K562 (cell line): ENCODE data around the gene ASCL2. TPM values are rescaled to one million over a fixed set of nuclear protein-coding genes. Genes with fewer than 3 reads are reported as not detected.
A peak's percentile ranks its signal among the peaks of the same experiment; 100 is the strongest.

Source experiments
- ARID4B ChIP-seq: sonication (generic); formaldehyde crosslinking; IDR thresholded peaks from 2 replicates; pipeline ENCODE4 v1.8.0; 2022; ENCODE audit warnings: mild to moderate bottlenecking, missing genetic modification reagents
- BCL6 ChIP-seq: fragments of 250-450 bp; sonication (Bioruptor Pico); IDR thresholded peaks from 2 replicates; pipeline ENCODE4 v1.4.0; 2020
- BRD9 ChIP-seq: fragments of 450-650 bp; IDR thresholded peaks from 2 replicates; pipeline ENCODE4 v1.6.1; 2018; ENCODE audit warnings: low read depth; ENCODE audit not compliant: partially characterized antibody
- ELF2 ChIP-seq: fragments of 250-450 bp; sonication (Bioruptor Pico); IDR thresholded peaks from 2 replicates; pipeline ENCODE4 v1.5.0; 2021; ENCODE audit warnings: mild to moderate bottlenecking
- EP300 ChIP-seq: IDR thresholded peaks from 2 replicates; pipeline ENCODE4 v1.6.1; 2012; ENCODE audit warnings: low read length, improper control_type of control experiment
- FOXP4 ChIP-seq: sonication (generic); formaldehyde crosslinking; IDR thresholded peaks from 2 replicates; pipeline ENCODE4 v1.8.0; 2022; ENCODE audit warnings: mild to moderate bottlenecking, missing genetic modification reagents, borderline replicate concordance
- GABPB2 ChIP-seq: fragments of 250-450 bp; sonication (Bioruptor Pico); conservative IDR thresholded peaks from 2 replicates; pipeline ENCODE4 v1.5.1; 2021; ENCODE audit warnings: mild to moderate bottlenecking
- HEY1 ChIP-seq: fragments of 250-450 bp; sonication (Bioruptor Pico); IDR thresholded peaks from 2 replicates; pipeline ENCODE4 v1.5.0; 2020; ENCODE audit warnings: mild to moderate bottlenecking, moderate library complexity, borderline replicate concordance
- HNRNPK ChIP-seq: fragments of 200-400 bp; formaldehyde crosslinking; IDR thresholded peaks from one replicate; pipeline ENCODE4 v1.6.1; 2018; ENCODE audit warnings: mild to moderate bottlenecking, low read depth, low read length; ENCODE audit not compliant: poor library complexity, severe bottlenecking
- JUND ChIP-seq, 2 experiments: IDR thresholded peaks; 2 replicates in 1 of 2; 3 replicates in 1 of 2; pipeline ENCODE4 v1.6.1; 2011; ENCODE audit warnings: borderline replicate concordance in 2 of 2, low read depth in 2 of 2, low read length in 2 of 2, improper control_type of control experiment in 1 of 2, missing biosample characterization in 1 of 2, missing genetic modification characterization in 1 of 2, missing genetic modification reagents in 1 of 2
- LCOR ChIP-seq: sonication (generic); formaldehyde crosslinking; IDR thresholded peaks from 2 replicates; pipeline ENCODE4 v1.8.0; 2022; ENCODE audit warnings: mild to moderate bottlenecking, missing genetic modification reagents
- MNT ChIP-seq, 2 experiments: fragments of 450-650 bp; conservative IDR thresholded peaks; 2 replicates each; pipeline ENCODE4 v1.6.1; 2017; ENCODE audit warnings: mild to moderate bottlenecking in 2 of 2, moderate library complexity in 2 of 2
- SMARCC2 ChIP-seq: fragments of 450-650 bp; IDR thresholded peaks from 2 replicates; pipeline ENCODE4 v1.6.1; 2017; ENCODE audit warnings: antibody characterized with exemption, moderate library complexity, mild to moderate bottlenecking, low read depth
- TEAD1 ChIP-seq, 2 experiments: fragments of 450-650 bp in 1 of 2; sonication (generic) in 1 of 2; formaldehyde crosslinking; IDR thresholded peaks; 2 replicates each; pipeline versions ENCODE4 v1.4.0 to v1.8.0; 2020 to 2022; ENCODE audit warnings: mild to moderate bottlenecking in 2 of 2, missing genetic modification reagents in 1 of 2
- TFE3 ChIP-seq: fragments of 450-650 bp; formaldehyde crosslinking; IDR thresholded peaks from 2 replicates; pipeline ENCODE4 v1.4.0; 2020; ENCODE audit warnings: mild to moderate bottlenecking, mixed read lengths
- ZSCAN32 ChIP-seq: fragments of 450-650 bp; formaldehyde crosslinking; IDR thresholded peaks from 2 replicates; pipeline ENCODE4 v1.4.0; 2020; ENCODE audit warnings: mild to moderate bottlenecking, moderate library complexity
- polyA plus RNA-seq, 8 experiments: library from polyadenylated mRNA; depleted of rRNA in 4 of 8; stranded (reverse) in 5 of 8; unstranded in 3 of 8; fragments of >200 nt; fragmentation: Nextera tagmentation in 2 of 8; fragmentation: Illumina TruSeq in 1 of 8; extraction: Ambion mirVana in 2 of 8; extraction: Trizol in 1 of 8; gene quantifications; 2 replicates each; pipeline versions ENCODE4 v1.2.1 to v1.2.3, GENCODE V29; 2011 to 2014; ENCODE audit warnings: inconsistent platforms in 1 of 8, missing spikeins in 1 of 8
- total RNA-seq, 7 experiments: library from RNA; depleted of rRNA in 6 of 7; stranded (reverse); fragments of >200 nt in 6 of 7; fragmentation: Illumina TruSeq in 2 of 7; extraction: Trizol in 2 of 7; gene quantifications; 2 replicates each; pipeline versions ENCODE4 v1.2.1 to v1.2.3, GENCODE V29; 2011 to 2021; ENCODE audit warnings: low replicate concordance in 1 of 7

Gene ASCL2
- total and polyA plus RNA-seq, 9 of the 15 experiments (the other 6 are each of a cell fraction or from before 2014, with no cell fraction given) = 0.11 to 1.4 (median 0.36) TPM; not detected in 2

GRCh38 chr11:2303627-2304505 is 33.5 kb upstream of the ASCL2 start (continued):
- TF ChIP-seq MNT (conservative IDR thresholded peaks at IDR 0.05) (peak; percentile 71 to 87; a peak in 3 of 4 replicates), GABPB2 (CRISPR knock-in tag) (no peak), LCOR (peak; percentile 77), TFE3 (CRISPR knock-in tag) (no peak), ZSCAN32 (CRISPR knock-in tag) (no peak), SMARCC2 (peak; percentile 77; the same call in 1 of the 2 replicates), TEAD1 (CRISPR knock-in tag; IDR thresholded peaks at IDR 0.05) (peak in 1 of 2 experiments; percentile 90; a peak in 3 of 4 replicates), BCL6 (CRISPR knock-in tag) (peak; percentile 61; the same call in 1 of the 2 replicates), FOXP4 (CRISPR knock-in tag) (no peak), BRD9 (no peak), EP300 (peak; percentile 92), HNRNPK (no peak), ELF2 (0 out of 2 replicates have a peak, but pooled peaks have one; percentile 32), ARID4B (CRISPR knock-in tag) (no peak), HEY1 (CRISPR knock-in tag) (no peak), JUND (IDR thresholded peaks at IDR 0.05; ENCODE audit: borderline replicate concordance, low read depth, low read length) (peak; percentile 74), JUND (tag; IDR thresholded peaks at IDR 0.05; ENCODE audit: borderline replicate concordance, low read depth, low read length) (no peak; the same call in 2 of the 3 replicates)
